ENCODE data around the gene LRIG1. TPM values are rescaled to one million over a fixed set of nuclear protein-coding genes. Genes with fewer than 3 reads are reported as not detected.

LRIG1 gene
- total RNA-seq, 1 donor from 2014 or later, result 33.7 TPM

- DNase-seq, result no peak
Observed at GRCh38 chr3:66342717-66343356, 158.0 kb downstream of the LRIG1 start.

- DNase-seq, result peak; percentile 53
Observed at GRCh38 chr3:66338927-66339326, 161.9 kb downstream of the LRIG1 start.

- peak; percentile 91 for DNase-seq
Observed at GRCh38 chr3:66336333-66336766, 164.5 kb downstream of the LRIG1 start.

DNA sequence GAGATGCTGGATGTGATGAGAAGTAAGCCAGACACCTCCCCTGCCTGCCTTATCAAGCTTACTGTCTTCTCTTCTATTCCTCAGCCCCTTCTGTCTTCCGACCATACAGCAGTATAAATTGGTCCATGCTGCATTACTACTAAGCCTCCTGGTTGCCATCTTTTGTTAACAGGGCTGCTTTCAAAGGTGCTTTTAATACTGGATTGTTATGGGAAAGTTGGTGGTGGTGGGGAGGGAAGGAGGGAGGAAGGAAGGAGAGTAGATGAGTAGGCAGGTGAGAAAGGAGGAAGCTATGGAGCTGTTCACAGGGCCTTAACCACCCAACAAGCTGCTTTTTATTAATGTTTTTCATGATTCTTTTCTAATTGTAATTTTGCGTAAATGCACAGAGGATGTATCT is 165.2 kb downstream of the LRIG1 start:
- DNase-seq, result peak; percentile 12
